HG03108 (cell line): ENCODE results near the gene SLC3A2.
"Not testable (repeated sequence)": the region's sequence is repeated elsewhere in the genome, so short reads cannot be mapped to it uniquely, and the experiment has no call there.

ENCODE experiments used
- ATAC-seq: cut with Tn5 transposase; IDR thresholded peaks from one replicate; pipeline ENCODE4 v1.9.1; 2021; ENCODE audit warnings: moderate library complexity; ENCODE audit not compliant: unreplicated experiment

The SLC3A2 gene

DNA sequence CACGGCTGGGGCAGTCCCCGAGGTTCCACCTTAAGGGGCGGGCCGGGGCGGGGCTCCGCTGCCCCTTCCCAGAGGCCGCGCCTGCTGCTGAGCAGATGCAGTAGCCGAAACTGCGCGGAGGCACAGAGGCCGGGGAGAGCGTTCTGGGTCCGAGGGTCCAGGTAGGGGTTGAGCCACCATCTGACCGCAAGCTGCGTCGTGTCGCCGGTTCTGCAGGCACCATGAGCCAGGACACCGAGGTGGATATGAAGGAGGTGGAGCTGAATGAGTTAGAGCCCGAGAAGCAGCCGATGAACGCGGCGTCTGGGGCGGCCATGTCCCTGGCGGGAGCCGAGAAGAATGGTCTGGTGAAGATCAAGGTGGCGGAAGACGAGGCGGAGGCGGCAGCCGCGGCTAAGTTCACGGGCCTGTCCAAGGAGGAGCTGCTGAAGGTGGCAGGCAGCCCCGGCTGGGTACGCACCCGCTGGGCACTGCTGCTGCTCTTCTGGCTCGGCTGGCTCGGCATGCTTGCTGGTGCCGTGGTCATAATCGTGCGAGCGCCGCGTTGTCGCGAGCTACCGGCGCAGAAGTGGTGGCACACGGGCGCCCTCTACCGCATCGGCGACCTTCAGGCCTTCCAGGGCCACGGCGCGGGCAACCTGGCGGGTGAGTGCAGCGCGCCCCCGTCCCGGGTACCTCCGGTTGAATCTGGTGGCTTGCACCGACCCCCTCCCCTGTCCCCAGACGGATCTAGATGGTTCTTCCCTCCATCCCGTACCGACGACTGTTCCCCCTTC, at the start of gene SLC3A2:
Gene SLC3A2 (plus strand): TSS at position 94 of the 776 bp plus-strand sequence. CDS start 128 bp downstream, at position 222.
- peak; percentile 58 for ATAC-seq

DNA sequence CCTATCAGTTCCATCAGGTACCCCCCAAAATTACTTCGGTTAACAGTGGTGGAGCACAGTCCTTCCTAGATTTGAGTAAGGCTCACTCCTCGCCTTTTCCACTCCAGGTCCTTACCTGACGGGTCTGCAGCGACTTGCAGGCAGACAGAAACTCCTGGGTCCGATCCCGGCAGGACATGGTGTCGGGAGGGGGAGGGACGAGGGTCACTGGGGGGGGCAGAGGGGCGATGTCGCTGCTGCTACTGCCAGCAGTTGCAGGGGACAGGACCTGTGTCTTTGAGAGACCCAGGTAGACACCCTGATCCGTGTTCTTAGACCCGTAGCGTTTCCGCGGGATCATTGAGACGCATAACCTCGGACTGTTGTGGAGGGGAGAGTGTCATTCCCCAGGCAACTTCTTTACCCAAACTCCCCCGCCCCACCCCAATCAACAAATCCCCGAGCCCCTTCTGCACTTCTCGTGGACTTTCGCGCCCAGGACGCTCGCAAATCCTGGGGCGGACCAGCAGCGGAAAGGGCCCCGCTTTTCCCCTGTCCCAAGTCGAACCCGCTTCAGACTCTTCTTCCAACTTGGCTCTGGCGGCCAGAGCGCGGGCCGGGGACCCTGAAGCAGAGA, 49.7 kb upstream of the SLC3A2 start:
- no peak for ATAC-seq

DNA sequence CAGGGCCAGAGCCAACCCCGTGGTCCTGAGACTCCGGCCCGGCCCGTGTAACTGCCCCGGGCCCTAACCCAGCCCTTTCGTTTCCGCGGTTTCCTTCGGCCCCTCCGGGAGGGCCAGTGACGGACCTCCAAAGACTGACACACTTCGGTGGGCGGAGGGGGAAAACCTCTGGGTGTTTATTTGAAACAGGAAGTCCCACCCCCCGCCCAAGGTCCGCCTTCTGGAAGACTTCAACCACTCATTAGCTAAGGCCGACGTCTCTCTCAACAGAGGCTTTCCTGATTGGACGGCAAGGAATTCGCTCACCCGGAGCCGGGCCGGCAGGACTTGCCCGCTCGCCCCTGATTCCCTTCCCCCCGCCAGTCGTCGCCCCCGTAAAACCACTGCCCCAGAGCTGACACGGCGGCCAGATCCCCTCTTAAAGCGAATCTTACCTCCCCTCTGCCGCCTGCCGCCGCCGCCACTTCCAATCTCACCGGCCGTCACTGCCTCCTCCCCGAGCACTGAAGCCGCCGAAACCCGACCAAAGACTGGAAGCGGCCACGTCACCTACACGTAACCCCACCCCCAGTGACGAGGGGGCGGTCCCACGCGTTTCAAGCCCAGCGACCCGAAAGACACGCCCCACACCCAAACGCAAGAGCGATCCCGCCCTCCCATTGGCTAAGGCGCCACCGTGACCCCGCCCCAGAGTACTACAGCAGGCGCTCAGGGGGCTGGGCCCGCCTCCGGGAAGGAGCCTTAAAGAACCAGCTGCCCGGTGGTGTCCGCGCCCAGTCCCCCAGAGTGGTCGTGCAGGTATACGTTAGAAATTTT, 49.0 kb upstream of the SLC3A2 start, which contains the start of gene STX5:
Gene STX5 (minus strand): TSS at position 532 of the 816 bp plus-strand sequence. CDS start 808 bp downstream, outside the sequence.
- ATAC-seq: peak; percentile 83

DNA sequence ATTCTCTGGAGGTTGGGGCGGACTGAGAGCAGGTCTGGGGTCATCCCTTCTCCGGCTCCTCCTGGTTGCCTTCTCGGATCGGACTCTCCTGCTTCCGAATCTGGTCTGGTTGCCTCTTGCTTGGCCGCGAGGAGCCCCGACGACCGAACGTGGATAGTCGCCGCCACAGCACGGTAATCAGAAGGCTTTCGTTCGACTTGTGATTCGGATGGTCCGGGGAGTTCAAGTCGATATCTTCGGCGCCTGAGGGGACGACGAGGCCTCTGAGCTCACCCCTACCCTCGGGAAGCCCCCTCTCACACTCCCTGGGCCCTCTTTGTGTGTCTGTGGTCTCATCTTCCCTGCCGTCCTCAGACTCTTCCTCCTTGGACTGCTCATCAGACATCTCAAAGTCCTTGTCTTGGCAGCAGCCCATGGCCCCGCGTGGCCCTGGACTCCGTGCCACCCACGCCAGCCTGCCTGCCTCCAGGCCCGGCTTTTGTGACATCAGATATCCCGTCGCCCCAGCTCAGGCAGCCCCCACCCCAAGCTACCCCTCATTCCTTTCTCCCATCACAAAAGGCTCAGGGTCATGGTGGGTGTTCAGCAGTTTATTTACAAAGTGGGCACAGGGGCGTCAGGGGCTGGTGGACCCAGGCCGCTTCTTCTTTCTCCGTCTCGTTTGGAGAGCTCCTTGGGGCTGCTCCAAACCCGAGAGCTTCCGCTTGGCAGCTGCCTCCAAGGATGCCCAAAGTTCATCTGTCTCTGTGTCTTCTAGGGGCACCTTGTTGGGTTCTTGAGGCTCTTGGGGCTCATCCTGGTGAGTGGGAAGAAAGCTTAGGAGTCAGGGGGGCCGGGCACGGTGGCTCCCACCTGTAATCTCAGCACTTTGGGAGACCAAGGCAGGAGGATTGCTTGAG, 48.1 kb upstream of the SLC3A2 start, which contains the start of gene TEX54:
Gene TEX54 (minus strand): TSS at position 506 of the 899 bp plus-strand sequence.
- ATAC-seq: no peak

DNA sequence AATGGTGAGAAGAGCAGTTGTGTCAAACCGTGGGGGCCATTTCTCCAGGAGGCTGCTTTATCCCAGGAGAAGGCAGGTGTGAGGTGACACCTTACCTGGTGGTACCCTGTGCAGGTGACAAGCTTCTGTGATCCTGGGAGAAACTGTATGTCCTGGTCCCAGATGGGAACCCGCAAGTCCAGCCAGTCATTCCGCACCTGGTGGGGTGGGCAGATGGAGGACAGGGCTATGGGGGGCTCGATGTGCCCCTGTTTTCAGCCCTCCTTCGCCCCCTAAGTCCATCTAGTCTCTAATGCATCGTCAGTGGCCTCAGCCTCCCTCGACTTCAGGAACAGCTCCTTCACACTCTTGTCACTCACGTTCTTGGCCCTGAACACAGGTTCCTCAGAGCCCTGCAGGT, 45.4 kb upstream of the SLC3A2 start:
- no peak for ATAC-seq

DNA sequence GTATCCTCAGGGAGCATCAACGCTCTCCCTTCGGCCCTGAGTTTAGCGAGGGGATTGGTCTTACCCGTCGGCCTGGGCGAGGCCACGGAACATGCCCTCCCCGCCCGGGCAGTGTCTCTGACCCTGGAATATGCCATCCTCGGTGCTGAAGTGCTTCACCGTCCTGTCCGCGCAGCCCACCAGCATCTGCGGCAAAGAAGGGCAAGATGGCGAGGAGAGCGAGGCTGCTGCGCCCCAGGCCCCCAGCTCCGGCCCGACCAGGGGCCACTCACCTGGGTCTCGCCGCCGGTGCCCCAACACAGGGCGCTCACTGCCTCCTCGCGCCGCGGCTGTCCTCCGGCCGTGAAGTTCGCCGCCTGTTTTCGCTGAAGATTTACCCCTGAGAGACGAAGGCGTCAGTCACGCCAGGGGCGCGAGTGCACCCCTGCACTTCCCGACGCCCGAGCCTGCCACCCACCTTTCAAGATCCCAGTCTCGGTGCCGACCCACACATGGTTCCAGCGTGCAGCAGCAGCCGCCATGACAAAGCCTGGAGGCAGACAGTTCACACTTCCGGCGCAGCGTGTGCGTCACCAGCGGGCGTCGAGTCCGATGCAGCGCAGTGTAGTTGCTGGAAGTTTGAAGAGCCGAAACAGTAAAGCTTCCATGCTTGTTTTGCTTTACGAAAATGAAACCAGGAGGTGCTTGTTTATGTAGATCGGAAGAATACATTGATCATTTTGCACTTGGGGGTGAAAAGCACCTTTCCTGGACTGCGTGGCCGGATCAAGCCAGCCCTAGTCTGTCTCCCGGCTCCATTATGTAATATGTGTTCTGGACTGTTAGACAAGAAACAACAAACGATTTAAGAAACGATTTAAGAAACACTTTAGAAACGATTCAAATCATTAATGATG, 41.4 kb upstream of the SLC3A2 start, which contains the start of gene WDR74:
Gene WDR74 (minus strand): TSS at position 541 of the 896 bp plus-strand sequence. CDS start 20 bp downstream, at position 521.
- peak; percentile 44 for ATAC-seq

DNA sequence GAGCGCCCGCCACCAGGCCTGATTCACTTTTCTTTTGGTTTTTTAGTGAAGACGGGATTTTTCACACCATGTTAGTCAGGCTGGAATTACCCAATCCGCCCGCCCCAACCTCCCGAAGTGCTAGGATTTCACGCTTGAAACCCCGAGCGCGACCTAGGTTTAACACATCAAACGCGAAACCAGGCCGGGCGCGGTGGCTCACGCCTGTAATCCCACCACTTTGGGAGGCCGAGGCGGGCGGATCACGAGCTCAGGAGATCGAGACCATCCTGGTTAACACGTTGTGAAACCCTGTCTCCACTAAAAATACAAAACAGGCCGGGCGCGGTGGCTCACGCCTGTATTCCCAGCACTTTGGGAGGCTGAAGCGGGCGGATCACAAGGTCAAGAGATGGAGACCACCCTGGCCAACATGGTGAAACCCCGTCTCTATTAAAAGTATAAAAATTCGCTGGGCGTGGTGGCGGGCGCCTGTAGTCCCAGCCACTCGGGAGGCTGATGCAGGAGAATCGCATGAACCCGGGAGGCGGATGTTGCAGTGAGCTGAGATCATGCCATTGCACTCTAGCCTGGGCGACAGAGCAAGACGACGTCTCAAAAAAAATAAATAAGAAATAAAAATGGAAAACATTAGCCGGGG, 39.9 kb upstream of the SLC3A2 start:
- not testable (repeated sequence) for ATAC-seq

DNA sequence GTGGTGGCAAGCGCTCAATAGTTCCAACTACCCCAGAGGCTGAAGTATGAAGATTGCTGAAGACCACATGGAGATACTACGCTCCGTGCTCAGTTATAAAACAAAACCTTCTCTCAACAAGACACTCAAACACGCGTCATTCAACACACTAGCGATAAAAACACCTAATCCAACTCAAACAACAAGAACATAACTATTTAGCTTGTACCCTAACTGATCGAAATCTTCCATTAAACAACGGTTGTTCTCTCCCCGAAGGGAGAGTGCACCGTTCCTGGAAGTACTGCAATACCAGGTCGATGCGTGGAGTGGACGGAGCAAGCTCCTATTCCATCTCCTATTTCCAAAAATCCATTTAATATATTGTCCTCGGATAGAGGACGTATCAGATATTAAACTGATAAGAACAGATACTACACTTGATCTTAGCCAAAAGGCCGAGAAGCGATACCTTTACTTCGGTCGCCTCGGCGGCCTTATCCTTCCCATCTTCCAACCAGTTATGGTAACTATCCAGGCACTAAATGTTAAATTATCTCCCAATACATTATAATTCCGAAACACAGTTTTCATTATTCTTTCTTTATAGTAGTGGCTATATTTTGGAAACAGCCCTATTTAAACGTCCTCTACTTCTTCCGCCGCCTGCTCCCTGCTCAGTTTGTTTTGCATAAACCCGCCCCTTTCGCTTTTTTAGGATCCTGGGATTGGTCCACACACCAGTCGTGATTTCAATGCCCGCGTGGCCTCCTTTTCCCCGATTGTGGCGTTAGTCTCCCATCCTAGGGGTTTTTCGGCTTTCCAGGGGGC, 39.1 kb upstream of the SLC3A2 start:
- ATAC-seq: peak; percentile 46

DNA sequence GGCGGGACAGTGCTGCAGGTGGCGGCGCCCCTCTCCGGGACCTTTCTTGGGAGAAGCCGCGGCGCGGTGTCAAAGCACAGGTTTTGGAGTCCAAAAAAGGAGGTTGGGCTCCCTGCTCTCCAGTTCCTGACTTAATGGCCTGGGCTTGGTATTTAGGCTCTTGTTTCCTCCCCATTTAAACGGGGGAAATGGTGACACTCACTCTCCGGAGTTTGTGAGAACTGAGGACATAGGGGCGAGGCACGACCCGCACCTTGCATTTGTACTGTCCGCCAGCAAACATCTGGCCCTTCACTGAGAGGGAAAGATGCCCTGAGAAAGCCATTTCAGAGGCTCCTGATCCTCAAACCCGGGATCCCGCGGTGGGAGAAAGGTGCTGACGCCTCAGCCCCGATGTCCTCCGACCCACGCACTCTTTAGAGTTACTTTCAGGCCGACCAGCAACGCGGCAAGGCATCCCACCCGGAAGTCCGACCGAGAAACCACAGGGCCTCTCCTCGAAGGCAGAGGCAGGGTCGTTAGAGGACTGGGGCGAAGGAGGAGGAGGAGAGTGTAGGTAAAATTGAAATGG, 38.4 kb upstream of the SLC3A2 start:
- ATAC-seq: no peak

DNA sequence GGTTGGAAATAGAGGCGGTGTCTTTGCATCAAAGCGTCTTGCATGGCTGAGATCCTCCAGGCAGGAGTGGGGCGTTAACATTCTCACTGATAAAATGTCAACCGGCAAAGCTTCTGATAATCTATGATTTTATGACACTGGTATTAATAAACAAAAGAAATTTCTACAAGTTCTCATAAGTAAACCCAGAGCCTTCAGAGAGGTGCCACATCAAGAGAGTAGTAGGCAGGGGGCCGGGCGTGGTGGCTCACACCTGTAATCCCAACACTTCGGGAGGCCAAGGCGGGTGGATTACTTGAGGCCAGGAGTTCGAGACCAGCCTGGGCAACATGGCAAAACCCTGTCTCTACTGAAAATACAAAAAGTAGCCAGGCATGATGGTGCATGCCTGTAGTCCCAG, 37.8 kb upstream of the SLC3A2 start:
- not testable (repeated sequence) for ATAC-seq

DNA sequence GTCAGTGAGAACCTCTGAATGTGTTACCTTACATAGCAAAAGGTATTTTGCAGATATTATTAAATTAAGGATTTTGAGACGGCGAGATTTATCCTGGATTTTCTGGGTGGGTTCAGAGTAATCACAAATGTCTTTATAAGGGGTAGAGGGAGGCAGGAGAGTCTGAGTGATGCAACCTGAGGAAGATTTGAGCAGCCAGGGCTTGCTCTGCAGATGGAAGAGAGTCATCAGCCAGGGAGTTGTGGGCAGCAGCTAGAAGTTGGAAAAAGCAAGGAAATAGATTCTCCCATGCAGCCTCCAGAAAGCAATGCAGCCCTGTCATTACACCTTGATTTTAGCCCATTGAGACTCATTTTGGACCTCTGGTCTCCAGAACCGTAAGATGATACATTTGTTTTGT, 37.2 kb upstream of the SLC3A2 start:
- no peak for ATAC-seq

DNA sequence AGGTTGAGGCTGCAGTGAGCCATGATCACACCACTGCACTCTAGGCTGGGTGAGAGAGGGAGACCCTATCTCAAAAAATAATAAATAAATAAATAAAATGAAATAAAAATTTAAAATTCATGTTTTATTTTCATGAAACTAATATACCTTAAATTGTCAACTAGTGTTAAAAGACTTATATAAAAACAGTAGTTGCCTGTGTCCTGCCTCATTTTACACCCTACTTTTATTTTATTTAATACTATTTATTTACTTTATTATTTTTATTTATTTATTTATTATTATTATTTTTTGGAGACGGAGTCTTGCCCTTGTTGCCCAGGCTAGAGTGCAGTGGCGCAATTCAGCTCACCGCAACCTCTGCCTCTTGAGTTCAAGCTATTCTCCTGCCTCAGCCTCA, 36.5 kb upstream of the SLC3A2 start:
- no peak for ATAC-seq

DNA sequence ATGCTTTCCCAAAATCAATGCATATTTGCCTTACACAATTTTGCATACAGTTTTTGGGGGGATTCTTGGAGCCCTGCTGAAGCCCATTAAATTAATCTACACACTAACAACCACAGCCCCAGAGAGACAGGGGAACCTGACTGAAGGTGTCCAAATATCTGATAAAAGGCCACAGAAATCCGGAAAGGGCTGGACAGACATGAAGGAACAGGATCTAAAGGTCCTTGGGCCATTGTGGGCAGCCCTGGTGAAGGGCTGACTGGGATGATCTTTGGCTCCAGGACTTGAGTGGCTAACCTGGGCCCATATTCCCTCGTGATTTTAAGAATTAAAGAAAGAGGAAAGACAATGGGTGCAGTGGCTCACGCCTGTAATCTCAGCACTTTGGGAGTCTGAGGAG, 34.5 kb upstream of the SLC3A2 start:
- no peak for ATAC-seq

DNA sequence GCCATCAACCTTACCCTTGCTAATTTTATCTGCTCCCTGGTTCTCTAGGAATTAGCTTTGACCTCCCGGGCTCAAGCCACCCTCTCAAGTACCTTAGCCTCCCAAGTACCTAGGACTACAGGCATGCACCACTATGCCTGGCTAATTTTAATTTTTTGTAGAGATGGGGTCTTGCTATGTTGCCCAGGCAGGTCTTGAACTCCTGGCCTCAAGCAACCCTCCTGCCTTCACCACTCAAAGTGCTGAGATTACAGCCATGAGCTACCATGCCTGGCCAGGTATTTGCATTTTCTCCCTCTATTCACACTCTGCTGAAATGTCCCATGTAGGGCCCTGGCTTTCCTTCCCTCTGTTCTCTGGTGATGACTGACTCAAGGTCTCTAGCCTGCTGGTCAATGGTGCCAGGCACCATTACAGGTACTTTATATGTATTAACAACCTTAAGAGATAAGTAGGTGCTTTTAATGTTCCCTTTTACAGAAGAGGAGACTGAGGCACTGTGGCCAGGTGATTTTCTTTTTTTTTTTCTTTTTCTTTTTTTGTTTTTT, 32.9 kb upstream of the SLC3A2 start:
- no peak for ATAC-seq

DNA sequence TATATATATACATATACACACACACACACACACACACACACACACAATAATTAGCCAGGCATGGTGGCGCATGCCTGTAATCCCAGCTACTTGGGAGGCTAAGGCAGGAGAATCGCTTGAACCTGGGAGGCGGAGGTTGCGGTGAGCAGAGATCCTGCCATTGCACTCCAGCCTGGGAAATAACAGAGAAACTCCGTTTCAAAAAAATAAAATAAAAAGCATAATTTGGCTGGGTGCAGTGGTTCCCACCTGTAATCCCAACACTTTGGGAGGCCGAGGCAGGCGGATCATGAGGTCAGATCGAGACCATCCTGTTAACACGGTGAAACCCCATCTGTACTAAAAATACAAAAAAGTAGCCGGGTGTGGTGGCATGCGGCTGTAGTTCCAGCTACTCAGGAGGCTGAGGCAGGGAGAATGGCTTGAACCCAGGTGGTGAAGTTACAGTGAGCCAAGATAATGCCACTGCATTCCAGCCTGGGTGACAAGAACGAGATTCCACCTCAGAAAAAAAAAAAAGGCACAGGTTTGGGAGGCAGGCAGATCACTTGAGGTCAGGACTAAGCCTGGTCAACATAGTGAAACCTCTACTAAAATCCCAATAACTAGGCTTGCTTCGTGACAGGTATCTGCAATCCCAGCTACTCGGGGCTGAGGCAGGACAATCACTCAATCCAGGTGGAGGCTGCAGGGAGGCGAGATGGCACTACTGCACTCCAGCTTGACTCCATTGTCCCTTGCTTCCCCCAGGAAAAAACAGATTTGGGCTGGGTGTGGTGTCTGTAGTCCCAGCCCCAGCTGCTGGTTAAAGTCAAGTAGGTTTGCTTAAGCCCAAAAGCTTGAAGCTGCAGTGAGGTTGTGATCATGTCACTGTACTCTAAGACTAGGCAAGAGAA, 29.5 kb upstream of the SLC3A2 start:
- no peak for ATAC-seq

DNA sequence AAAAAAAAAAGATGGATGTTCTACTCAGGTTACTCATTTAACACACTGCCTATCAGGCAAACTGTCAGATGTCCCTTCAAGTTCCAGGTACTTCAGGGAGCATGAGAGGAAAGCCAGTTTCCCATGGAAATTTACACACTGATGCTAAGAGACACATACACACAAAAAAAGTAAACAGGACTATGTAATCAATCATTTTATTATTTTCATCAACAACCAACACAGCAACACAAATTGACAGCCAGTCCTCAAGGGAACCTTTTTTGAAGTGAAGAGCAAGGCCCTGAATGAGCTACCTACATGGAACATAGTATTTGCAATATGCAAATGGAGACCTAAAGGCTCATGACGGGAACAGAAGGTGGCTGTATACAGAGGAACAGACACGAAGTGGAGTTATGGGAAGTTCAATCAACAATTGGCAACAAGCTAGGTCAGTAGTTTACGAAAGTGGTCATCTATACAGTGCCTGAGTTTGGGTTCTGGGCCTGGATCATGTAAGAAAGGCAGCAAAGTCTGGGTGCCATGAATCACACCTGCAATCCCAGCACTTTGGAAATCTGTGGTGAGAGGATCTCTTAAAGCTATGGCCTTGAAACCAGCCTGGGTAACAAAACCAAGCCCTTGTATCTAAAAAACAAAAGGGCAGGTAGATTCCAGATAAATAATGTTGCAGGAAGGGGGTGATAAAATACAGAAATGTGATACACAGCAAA, 28.7 kb upstream of the SLC3A2 start:
- no peak for ATAC-seq
